ENCODE measurements around the gene AP2M1.

- TF ChIP-seq ZNF274 (IDR thresholded peaks at IDR 0.05; ENCODE audit: low read depth, low read length): no peak
- no peak for TF ChIP-seq POLR2A (IDR thresholded peaks at IDR 0.05; ENCODE audit: borderline replicate concordance, extremely low read depth, insufficient read depth, insufficient read length)
- TF ChIP-seq EZH2phosphoT487 (IDR thresholded peaks at IDR 0.05; ENCODE audit: borderline replicate concordance): no peak
- TF ChIP-seq JUND (IDR thresholded peaks at IDR 0.05): no peak
- TF ChIP-seq, protein P1, sequence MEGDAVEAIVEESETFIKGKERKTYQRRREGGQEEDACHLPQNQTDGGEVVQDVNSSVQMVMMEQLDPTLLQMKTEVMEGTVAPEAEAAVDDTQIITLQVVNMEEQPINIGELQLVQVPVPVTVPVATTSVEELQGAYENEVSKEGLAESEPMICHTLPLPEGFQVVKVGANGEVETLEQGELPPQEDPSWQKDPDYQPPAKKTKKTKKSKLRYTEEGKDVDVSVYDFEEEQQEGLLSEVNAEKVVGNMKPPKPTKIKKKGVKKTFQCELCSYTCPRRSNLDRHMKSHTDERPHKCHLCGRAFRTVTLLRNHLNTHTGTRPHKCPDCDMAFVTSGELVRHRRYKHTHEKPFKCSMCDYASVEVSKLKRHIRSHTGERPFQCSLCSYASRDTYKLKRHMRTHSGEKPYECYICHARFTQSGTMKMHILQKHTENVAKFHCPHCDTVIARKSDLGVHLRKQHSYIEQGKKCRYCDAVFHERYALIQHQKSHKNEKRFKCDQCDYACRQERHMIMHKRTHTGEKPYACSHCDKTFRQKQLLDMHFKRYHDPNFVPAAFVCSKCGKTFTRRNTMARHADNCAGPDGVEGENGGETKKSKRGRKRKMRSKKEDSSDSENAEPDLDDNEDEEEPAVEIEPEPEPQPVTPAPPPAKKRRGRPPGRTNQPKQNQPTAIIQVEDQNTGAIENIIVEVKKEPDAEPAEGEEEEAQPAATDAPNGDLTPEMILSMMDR (IDR thresholded peaks at IDR 0.05 in 2 of 3, conservative IDR thresholded peaks at IDR 0.05 in 1 of 3; ENCODE audit: borderline replicate concordance in 1 of 3, insufficient read depth in 1 of 3, low read depth in 2 of 3, low read length in 2 of 3): peak; percentile 70 to 78 (median 76)
- no peak for TF ChIP-seq ZFX (IDR thresholded peaks at IDR 0.05)
- TF ChIP-seq CEBPB (IDR thresholded peaks at IDR 0.05; ENCODE audit: low read depth): no peak
- TF ChIP-seq EZH2 (IDR thresholded peaks at IDR 0.05): no peak
- TF ChIP-seq TCF7L2 (IDR thresholded peaks at IDR 0.05; ENCODE audit: borderline replicate concordance, extremely low read depth, insufficient read depth, insufficient read length): no peak
- no peak for TF ChIP-seq EGR1 (IDR thresholded peaks at IDR 0.05; ENCODE audit: low read depth)
- TF ChIP-seq MAX (IDR thresholded peaks at IDR 0.05): no peak
- no peak for TF ChIP-seq YY1 (IDR thresholded peaks at IDR 0.05; ENCODE audit: extremely low read depth, insufficient replicate concordance, low read depth, low read length)
These were observed 29.5 kb upstream of the AP2M1 start for GRCh38 chr3:184145111-184145524.

Measured in HCT116 (cell line).